ENCODE results near the gene C16orf86. TPM values are rescaled to one million over a fixed set of nuclear protein-coding genes. Genes with fewer than 3 reads are reported as not detected.

Gene C16orf86
- polyA plus RNA-seq (2011; rRNA removed) (not detected in 2 replicates), polyA plus RNA-seq (2017; fragmentation: RNase III; extraction: RNeasy Plus Mini Kit Qiagen cat#74134 plus additional on column Dnase treatment) (0.05 to 0.21 TPM (median 0.06 TPM) in 3 replicates), polyA minus RNA-seq (2011; rRNA and poly(A)+ RNA removed) (not detected in 2 replicates)
- polyA plus RNA-seq (2012; cell fraction: cytosol; rRNA removed): 0.08 TPM in 2 replicates
- polyA plus RNA-seq (2012; cell fraction: nucleus; rRNA removed): 0.40 and 0.44 TPM in 2 replicates

- peak within 1 kb of the TSS; percentile 74 to 86 for H3K27ac ChIP-seq
- CTCF ChIA-PET: interaction anchor here (0.7 to 16.7 kb wide), 31 partner anchors 8 to 262 kb away, joined by 3 to 174 read pairs (median 4); partner anchors contain the start of genes ACD, CTCF, GFOD2 and PARD6A
- POLR2A ChIA-PET: no interaction called here
Observed at GRCh38 chr16:67666559-67667452, at the start of gene C16orf86, which contains the start of gene ENKD1. TSS of gene C16orf86 (plus strand) at chr16:67666814. CDS start at chr16:67666971, 157 bp downstream. TSS of gene ENKD1 (minus strand) at chr16:67666750. CDS start at chr16:67666442, 308 bp downstream.

GRCh38 chr16:67628216-67628615, 38.4 kb upstream of the C16orf86 start:
- ATAC-seq (no peak), DNase-seq (ENCODE audit: low read depth in 1 of 2, low spot score in 1 of 2) (no peak), FAIRE-seq (no peak)
- no peaks in the 10 kb centered on the region for H3K4me1 ChIP-seq
- 95% methylated on average over 14 of the region's 14 CpGs for WGBS (ENCODE audit: missing lambda C conversion rate)
- TF ChIP-seq KDM1A (IDR thresholded peaks at IDR 0.05; ENCODE audit: low read depth): no peak
- no peak for TF ChIP-seq MAZ (IDR thresholded peaks at IDR 0.05; ENCODE audit: borderline replicate concordance, low read depth, low read length)
- no peak for TF ChIP-seq ZSCAN20 (CRISPR knock-in tag; IDR thresholded peaks at IDR 0.05)
- no peak for TF ChIP-seq HMGXB4 (CRISPR knock-in tag; IDR thresholded peaks at IDR 0.05; ENCODE audit: borderline replicate concordance)
- no peak for TF ChIP-seq CHD4 (IDR thresholded peaks at IDR 0.05; ENCODE audit: borderline replicate concordance)
- TF ChIP-seq NR3C1 (IDR thresholded peaks at IDR 0.05): no peak
- no peak for TF ChIP-seq CHD2 (IDR thresholded peaks at IDR 0.05; ENCODE audit: low read length, partially characterized antibody)
- TF ChIP-seq TP53 (CRISPR knock-in tag; IDR thresholded peaks at IDR 0.05): no peak
- no peak for TF ChIP-seq RARB (CRISPR knock-in tag; IDR thresholded peaks at IDR 0.05)
- TF ChIP-seq GATA3 (IDR thresholded peaks at IDR 0.05; ENCODE audit: borderline replicate concordance): no peak
- no peak for TF ChIP-seq KDM5A (IDR thresholded peaks at IDR 0.05)
- H3K27ac ChIP-seq: no peak overlapping the region
- no peak overlapping the region for H3K4me2 ChIP-seq
- H3K9me3 ChIP-seq: no peaks in the 10 kb centered on the region
- ChIA-PET CTCF (interaction anchor here (0.8 to 1.5 kb wide), 2 partner anchors 65 to 132 kb away, joined by 3 to 6 read pairs; no protein-coding TSS in a partner anchor), POLR2A (no interaction called here)
- no peak overlapping the region for H3K4me3 ChIP-seq

More at GRCh38 chr16:67666559-67667452, at the start of gene C16orf86, which contains the start of gene ENKD1:
- peak; percentile 62 to 79 for DNase-seq (ENCODE audit: low read depth in 1 of 2, low spot score in 1 of 2)
- WGBS (ENCODE audit: missing lambda C conversion rate): 74% methylated on average over 33 of the region's 78 CpGs
- Histone ChIP-seq H3K9me3 (no peaks in the 10 kb centered on the region), H3K4me1 (peaks cover 17% of the 10 kb centered on the region), H3K4me2 (peak within 1 kb of the TSS; percentile 89), H3K4me3 (peak within 1 kb of the TSS; percentile 84)
- TF ChIP-seq ZNF302 (CRISPR knock-in tag; IDR thresholded peaks at IDR 0.05) (no peak), FOSB (CRISPR knock-in tag; IDR thresholded peaks at IDR 0.05) (no peak), TFCP2L1 (CRISPR knock-in tag; IDR thresholded peaks at IDR 0.05) (no peak), PHF8 (IDR thresholded peaks at IDR 0.05; ENCODE audit: borderline replicate concordance, low read depth) (peak; percentile 23; the same call in 1 of the 2 replicates), FOSL2 (IDR thresholded peaks at IDR 0.05) (no peak), FOSL2 (CRISPR knock-in tag; IDR thresholded peaks at IDR 0.05) (no peak)
- ATAC-seq: peak; percentile 45 to 60; a peak in 5 of 6 replicates
- no peak for FAIRE-seq

GRCh38 chr16:67632415-67633172, 34.0 kb upstream of the C16orf86 start:
- no peak for TF ChIP-seq E2F6 (IDR thresholded peaks at IDR 0.05; ENCODE audit: borderline replicate concordance, low read depth)
- TF ChIP-seq PHF8 (IDR thresholded peaks at IDR 0.05; ENCODE audit: borderline replicate concordance, low read depth): no peak
- no peak for TF ChIP-seq MAX (IDR thresholded peaks at IDR 0.05)
- TF ChIP-seq ZFP36 (IDR thresholded peaks at IDR 0.05; ENCODE audit: borderline replicate concordance, partially characterized antibody): no peak
- TF ChIP-seq POLR2A (IDR thresholded peaks at IDR 0.05; ENCODE audit: low read length): no peak
- no peak for TF ChIP-seq FOXS1 (CRISPR knock-in tag; IDR thresholded peaks at IDR 0.05)
- TF ChIP-seq EHF (CRISPR knock-in tag; IDR thresholded peaks at IDR 0.05): no peak
- ATAC-seq (no peak), FAIRE-seq (no peak), DNase-seq (ENCODE audit: low read depth in 1 of 2, low spot score in 1 of 2) (no peak)
- Histone ChIP-seq H3K4me3 (no peak overlapping the region), H3K9me3 (no peaks in the 10 kb centered on the region), H3K4me1 (no peaks in the 10 kb centered on the region), H3K27ac (no peak overlapping the region), H3K4me2 (no peak overlapping the region)
- POLR2A ChIA-PET: no interaction called here
- CTCF ChIA-PET: interaction anchor here (0.6 to 6.3 kb wide), 7 partner anchors 11 to 306 kb away, joined by 3 to 41 read pairs (median 3); partner anchors contain the start of genes CARMIL2 and CTCF
- WGBS (ENCODE audit: missing lambda C conversion rate): 72% methylated on average over 7 of the region's 7 CpGs

Data from A549 (cell line).